Measurements from ENCODE around the gene PPID. TPM values are rescaled to one million over a fixed set of nuclear protein-coding genes. Genes with fewer than 3 reads are reported as not detected.

PPID gene
- total and polyA plus RNA-seq, 2 of the 13 experiments (the other 11 are each of a cell fraction or from before 2014, with no cell fraction given) = 15.4 to 63.4 TPM

DNA sequence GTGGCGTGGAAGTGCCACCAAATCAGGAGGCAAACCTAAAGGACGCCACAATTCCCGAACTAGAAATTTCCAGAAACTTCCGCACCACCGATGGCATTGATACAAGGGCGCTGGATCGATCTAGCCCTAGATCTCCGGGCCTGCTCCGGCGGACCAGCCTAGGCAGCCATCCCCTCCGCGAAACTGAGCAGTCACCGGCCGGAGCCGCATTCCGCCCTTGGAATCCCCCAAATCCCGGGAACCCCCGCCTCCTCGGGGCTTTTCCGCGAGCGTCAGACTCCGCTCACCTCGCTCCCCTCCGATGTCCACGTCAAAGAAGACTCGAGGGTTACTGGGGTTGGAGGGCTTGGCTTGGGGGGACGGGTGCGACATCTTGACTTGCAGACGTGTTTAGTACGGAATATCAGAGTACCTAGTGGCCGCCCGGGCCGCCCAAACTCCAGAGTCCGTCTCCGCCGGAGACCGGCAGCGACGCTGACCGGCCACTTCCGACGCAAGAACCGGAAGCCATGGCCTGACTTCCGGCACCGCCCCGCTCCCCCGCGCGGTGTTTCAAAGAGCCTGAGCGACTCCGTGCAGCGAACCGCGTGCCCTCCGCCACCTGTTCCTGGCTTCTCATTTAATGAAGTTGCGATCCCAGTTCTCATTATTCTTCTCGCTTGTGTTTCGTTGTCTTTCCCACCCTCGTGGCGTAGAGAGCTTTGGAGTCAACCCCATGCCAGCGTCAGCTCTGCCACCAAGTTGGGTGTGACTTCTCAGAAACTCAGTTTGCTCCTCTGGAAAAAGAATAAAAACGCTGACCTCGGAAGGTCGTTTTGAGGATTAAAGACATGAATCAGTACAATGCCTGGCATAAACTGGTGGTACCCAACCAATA lies at the start of gene PPID (continued):
- peak; percentile 97 for TF ChIP-seq ZNF775 (CRISPR knock-in tag; IDR thresholded peaks at IDR 0.05; ENCODE audit: borderline replicate concordance)
- TF ChIP-seq ZNF333 (CRISPR knock-in tag; IDR thresholded peaks at IDR 0.05; ENCODE audit: borderline replicate concordance) = no peak
- TF ChIP-seq PAWR (CRISPR knock-in tag; IDR thresholded peaks at IDR 0.05; ENCODE audit: borderline replicate concordance) = no peak
- no peak for TF ChIP-seq NFE2L2 (IDR thresholded peaks at IDR 0.05; ENCODE audit: low read length)
- TF ChIP-seq, protein P1, sequence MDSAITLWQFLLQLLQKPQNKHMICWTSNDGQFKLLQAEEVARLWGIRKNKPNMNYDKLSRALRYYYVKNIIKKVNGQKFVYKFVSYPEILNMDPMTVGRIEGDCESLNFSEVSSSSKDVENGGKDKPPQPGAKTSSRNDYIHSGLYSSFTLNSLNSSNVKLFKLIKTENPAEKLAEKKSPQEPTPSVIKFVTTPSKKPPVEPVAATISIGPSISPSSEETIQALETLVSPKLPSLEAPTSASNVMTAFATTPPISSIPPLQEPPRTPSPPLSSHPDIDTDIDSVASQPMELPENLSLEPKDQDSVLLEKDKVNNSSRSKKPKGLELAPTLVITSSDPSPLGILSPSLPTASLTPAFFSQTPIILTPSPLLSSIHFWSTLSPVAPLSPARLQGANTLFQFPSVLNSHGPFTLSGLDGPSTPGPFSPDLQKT (CRISPR knock-in tag; IDR thresholded peaks at IDR 0.05; ENCODE audit: borderline replicate concordance) = 0 out of 2 replicates have a peak, but pooled peaks have one; percentile 42
- no peak; the same call in 1 of the 2 replicates for TF ChIP-seq ZKSCAN5 (CRISPR knock-in tag; IDR thresholded peaks at IDR 0.05)
- TF ChIP-seq GZF1 (CRISPR knock-in tag; IDR thresholded peaks at IDR 0.05) = peak; percentile 65; the same call in 1 of the 2 replicates
- TF ChIP-seq HNF4G (IDR thresholded peaks at IDR 0.05; ENCODE audit: borderline replicate concordance, low read depth, low read length) = 0 out of 2 replicates have a peak, but pooled peaks have one; percentile 30
- no peak for TF ChIP-seq HNF4G (CRISPR knock-in tag; IDR thresholded peaks at IDR 0.05; ENCODE audit: borderline replicate concordance, low read depth)
- no peak for TF ChIP-seq MEIS2 (CRISPR knock-in tag; IDR thresholded peaks at IDR 0.05)
- peak; percentile 76 for TF ChIP-seq PHF8 (CRISPR knock-in tag; IDR thresholded peaks at IDR 0.05)
- TF ChIP-seq, protein P2, sequence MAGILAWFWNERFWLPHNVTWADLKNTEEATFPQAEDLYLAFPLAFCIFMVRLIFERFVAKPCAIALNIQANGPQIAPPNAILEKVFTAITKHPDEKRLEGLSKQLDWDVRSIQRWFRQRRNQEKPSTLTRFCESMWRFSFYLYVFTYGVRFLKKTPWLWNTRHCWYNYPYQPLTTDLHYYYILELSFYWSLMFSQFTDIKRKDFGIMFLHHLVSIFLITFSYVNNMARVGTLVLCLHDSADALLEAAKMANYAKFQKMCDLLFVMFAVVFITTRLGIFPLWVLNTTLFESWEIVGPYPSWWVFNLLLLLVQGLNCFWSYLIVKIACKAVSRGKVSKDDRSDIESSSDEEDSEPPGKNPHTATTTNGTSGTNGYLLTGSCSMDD (CRISPR knock-in tag; IDR thresholded peaks at IDR 0.05) = no peak
- 0 out of 2 replicates have a peak, but pooled peaks have one; percentile 48 for TF ChIP-seq KLF9 (CRISPR knock-in tag; IDR thresholded peaks at IDR 0.05; ENCODE audit: low read depth)
- TF ChIP-seq ZNF543 (CRISPR knock-in tag; IDR thresholded peaks at IDR 0.05) = no peak
- TF ChIP-seq SMC3 (IDR thresholded peaks at IDR 0.05; ENCODE audit: low read length) = no peak
- peak; percentile 84; the same call in 1 of the 2 replicates for TF ChIP-seq HOXA5 (CRISPR knock-in tag; IDR thresholded peaks at IDR 0.05)
- peak; percentile 53; the same call in 1 of the 2 replicates for TF ChIP-seq GLI4 (CRISPR knock-in tag; IDR thresholded peaks at IDR 0.05; ENCODE audit: borderline replicate concordance)
- no peak for TF ChIP-seq NPAS2 (CRISPR knock-in tag; IDR thresholded peaks at IDR 0.05; ENCODE audit: borderline replicate concordance)
- TF ChIP-seq NR2F2 (IDR thresholded peaks at IDR 0.05; ENCODE audit: borderline replicate concordance, low read depth) = no peak
- TF ChIP-seq, protein P3, sequence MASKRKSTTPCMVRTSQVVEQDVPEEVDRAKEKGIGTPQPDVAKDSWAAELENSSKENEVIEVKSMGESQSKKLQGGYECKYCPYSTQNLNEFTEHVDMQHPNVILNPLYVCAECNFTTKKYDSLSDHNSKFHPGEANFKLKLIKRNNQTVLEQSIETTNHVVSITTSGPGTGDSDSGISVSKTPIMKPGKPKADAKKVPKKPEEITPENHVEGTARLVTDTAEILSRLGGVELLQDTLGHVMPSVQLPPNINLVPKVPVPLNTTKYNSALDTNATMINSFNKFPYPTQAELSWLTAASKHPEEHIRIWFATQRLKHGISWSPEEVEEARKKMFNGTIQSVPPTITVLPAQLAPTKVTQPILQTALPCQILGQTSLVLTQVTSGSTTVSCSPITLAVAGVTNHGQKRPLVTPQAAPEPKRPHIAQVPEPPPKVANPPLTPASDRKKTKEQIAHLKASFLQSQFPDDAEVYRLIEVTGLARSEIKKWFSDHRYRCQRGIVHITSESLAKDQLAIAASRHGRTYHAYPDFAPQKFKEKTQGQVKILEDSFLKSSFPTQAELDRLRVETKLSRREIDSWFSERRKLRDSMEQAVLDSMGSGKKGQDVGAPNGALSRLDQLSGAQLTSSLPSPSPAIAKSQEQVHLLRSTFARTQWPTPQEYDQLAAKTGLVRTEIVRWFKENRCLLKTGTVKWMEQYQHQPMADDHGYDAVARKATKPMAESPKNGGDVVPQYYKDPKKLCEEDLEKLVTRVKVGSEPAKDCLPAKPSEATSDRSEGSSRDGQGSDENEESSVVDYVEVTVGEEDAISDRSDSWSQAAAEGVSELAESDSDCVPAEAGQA (IDR thresholded peaks at IDR 0.05; ENCODE audit: low read depth) = peak; percentile 69; the same call in 1 of the 2 replicates
- TF ChIP-seq, protein P3 (CRISPR knock-in tag; IDR thresholded peaks at IDR 0.05; ENCODE audit: borderline replicate concordance) = no peak
- peak; percentile 69; the same call in 1 of the 2 replicates for TF ChIP-seq ZNF225 (CRISPR knock-in tag; IDR thresholded peaks at IDR 0.05)

All from HepG2 (cell line).